Activated effector memory CD4-positive, alpha-beta T cell treated with Interleukin-2 at 50 U/mL for 16 hours (primary cell): ENCODE data around the gene TPM2.
A peak's percentile ranks its signal among the peaks of the same experiment; 100 is the strongest.
"Not testable (repeated sequence)": the region's sequence is repeated elsewhere in the genome, so short reads cannot be mapped to it uniquely, and the experiment has no call there.

Experiments
- DNase-seq: peaks from one replicate; pipeline ENCODE4 v3.0.0-alpha.2; 2020

Gene TPM2

DNA sequence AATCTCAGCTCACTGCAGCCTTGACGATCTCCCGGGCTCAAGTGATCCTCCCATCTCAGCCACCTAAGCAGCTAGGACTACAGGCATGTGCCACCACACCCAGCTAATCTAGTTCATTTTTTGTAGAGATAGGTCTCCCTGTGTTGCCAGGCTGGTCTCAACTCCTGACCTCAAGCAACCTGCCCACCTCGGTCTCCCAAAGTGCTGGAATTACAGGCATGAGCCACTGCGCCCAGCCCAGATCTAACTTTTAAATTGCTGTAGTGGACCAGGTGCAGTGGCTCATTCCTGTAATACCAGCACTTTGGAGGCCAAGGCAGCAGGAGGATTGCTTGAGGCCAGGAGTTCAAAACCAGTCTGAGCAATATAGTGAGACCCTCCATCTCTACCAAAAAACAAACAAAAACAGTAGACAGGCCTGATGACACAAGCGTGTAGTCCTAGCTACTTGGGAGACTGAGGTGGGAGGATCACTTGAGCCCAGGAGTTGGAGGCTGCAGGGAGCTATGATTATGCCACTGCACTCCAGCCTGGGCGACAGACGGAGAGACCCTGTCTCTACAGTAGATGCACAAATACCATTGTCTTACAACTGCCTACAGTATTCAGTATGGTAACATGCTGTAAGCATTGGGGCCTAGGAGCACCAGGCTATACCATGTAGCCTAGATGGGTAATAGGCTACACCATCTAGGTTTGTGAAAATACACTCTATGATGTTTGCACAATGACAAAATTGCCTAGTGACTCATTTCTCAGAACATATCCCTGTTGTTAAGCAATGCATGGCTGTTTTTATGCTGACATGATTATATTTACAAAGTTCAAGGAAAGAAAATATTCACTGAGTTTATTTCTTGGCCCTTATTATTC, 37.5 kb downstream of the TPM2 start:
- no peak for DNase-seq

DNA sequence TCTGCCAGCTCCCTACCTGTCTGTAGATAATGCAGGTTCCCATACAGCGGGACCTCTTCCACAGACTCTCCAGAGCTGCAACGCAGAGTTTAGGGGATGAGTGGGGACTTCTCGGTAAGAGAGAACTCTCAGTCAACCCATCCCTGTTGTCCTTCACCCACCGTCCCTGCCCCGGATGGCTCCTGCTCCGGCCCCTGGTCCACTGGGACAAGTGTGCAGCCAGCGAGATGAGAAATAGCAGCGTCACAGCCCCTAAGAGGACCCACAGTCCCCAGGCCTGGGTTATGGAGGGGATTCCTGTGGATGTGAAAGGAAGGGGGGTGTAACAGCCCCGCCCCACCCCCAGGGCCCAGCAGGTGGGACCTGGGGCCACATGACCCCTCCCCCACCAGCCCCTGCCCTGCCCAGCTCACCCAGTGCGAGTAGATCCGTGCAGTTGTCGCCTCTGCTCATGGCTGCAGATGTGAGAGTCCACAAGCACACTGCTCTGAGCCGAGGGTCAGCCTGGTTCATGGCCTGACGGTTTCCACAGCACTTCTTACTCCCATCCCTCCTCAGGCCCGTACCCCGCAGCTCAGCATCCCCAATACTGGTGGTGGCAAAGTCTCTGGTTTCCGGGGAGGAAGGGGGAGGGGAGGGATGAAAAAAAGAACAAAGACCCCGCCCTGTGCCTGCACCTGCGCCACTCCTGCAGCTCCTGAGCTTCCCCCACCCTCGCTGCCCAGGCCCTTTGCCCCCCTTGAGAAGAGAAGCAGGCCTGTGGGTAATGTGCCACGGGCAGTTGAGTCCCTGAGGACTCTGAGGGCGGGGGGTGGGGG, 39.2 kb downstream of the TPM2 start, which contains the start of gene SIT1:
Gene SIT1, minus strand, starts transcription at position 591 of the 818 bp plus-strand sequence. Its CDS starts 78 bp downstream, at position 513.
- DNase-seq = peak; percentile 35

DNA sequence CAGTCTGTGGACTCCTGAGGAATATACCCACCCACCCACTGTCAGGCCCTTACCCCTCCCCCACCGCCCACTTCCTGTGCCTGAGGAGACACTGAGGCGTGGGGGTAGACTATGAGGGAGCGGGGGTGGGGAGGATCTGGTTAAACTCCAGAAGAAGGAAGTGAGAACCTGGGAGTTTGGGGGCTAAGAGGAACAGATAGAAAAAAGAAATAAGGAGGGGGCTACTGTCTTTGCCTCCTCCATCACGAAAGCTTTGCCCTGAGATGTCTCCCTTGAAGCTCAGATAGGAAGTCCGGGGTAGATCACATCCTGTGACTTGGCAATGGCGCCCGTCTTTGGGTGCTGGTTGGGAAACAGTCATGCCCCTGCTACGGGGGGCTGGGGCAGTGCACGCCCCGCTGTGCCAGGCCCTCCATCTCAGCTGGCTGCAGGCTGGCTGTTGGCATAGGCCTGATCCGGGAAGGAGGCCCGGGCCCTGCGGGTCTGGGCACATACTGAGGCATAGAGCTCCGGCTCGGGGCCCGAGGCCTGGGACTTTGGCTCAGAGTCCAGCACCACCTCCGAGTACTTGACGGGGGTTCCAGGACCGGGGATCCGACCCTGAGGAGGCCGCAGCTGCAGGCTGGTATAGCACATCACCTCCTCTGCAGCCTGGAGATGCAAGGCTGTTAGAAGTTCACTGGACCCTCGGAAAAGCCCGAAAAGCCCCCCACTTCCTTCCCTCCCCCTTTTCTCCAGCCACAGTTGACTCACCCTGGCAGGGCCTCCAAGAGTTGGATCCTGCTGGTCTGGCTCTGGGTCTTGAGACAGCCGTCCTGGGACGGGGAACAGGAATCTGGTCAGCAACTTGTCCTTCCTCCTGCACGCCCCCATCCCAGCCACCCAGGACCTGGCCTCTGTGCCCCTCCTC, 40.0 kb downstream of the TPM2 start:
- DNase-seq = peak; percentile 26

DNA sequence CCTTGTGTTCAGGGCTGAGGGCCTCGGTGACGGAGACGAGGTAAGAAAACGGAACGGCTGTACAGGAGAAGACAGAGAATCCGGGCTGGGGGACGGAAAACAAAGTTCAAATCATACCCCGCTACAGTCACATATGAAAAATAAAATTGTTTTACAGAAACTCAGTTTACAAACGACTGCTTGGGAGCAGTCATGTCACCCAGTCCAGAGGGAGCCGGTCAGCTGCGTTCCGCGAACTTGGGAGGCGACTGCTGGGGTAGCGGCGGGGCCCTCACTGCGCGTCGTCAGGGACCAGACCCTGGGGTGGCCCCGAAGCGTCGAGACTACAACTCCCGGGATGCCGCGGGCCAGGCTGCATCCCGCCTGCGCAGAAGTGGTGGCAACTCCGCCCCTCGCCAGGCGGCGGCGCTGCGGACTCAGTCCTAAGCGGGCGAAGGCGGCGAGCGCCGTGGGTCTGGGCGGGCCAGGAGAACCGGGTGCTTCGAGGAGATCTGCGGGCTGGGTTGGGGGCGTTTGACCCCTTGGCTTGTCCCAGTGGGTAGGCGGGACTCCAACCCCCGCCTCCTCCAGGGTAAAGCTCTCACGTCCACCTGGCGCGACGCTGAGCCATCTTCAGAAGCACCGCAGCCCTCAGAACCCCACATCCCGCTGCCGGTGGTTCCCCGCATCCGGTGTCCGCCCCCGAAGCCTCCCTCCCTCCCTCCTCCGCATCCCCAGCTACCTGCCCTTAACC, 43.0 kb downstream of the TPM2 start:
- peak; percentile 88 for DNase-seq

DNA sequence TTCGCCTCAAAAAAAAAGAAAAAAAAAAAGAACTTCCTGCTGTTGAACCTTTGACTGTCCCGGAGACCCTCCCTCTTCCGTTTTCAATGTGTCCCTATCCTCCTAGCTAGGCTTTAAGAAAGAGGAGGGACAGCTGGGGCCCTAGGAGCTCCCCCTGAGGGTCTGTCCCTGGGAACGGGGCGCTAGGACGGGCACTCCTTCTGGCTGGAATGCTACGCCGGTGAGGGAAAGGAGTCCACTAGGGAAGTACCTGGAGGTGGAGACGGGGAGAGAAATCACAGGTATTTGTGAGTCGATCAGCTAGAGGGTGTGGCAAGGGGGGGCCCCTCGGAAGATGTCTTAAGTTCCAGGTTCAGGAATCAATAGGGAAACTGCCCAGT, 43.6 kb downstream of the TPM2 start:
- DNase-seq = no peak

DNA sequence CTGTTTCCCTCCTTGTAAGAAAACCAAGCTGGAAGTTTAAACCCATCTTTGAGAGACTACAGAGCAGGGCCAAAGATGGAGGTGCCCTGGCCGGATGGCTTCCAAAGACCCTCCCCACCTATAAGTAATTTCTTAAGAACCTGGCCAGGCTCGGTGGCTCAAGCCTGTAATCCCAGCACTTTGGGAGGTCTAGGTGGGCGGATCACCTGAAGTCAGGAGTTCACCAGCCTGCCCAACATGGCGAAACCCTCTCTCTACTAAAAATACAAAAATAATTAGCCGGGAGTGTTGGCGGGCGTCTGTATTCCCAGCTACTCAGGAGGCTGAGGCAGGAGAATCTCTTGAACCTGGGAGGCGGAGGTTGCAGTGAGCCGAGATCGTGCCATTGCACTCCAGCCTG, 44.0 kb downstream of the TPM2 start:
- not testable (repeated sequence) for DNase-seq

DNA sequence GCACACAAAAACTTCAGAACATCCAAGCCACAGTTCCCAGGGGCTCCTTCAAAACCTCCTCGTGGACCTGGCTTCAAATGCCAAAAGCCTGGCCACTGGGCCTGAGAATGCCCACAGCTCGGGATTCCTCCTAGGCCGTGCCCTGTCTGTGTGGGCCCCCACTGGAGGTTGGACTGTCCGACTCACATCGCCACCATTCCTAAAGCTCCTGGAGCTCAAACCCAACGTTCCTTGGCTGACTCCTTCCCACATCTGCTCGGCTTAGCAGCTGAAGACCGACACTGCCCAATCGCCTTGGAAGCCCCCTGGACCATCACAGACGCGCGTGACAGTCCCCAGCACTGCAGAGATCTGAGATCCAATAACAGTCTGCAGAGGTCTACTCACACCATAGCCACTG, 46.7 kb downstream of the TPM2 start:
- DNase-seq = no peak

DNA sequence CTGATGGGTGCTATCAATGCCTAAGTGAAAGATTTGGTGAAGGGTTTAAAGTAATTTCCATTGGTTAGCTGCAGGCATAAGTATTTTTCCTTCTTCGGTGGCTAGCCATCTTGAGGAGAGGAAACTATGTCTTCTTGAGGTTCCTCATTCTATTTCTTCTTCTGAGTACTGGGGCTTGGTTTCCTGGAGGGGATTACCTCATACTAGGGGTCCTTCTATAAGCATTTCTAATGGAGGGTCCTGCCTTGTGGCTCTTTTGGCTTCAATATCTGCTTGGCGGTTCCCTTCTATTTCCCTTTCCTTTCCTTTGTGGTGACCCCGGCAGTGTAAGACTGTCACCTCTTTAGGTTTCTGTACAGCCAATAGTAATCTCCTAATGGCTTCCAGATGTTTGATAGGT, 48.2 kb downstream of the TPM2 start:
- not testable (repeated sequence) for DNase-seq

DNA sequence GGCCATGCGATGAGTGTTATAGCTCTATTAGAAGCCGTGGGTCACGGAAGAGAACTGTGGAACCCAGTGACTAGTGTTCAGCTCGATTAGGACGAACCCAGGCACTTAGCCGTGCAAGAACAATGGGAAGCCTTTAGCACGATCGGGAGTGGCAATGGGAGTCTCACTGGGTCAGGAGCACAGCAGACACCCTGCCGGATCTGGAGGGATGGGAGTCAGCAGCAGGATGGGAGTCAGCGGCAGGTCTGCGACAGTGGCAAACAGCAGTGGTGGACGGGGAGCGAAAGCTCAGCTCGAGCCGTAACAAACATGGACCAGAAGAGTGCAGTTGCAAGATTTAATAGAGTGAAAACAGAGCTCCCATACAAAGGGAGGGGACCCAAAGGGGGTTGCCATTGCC, 49.3 kb downstream of the TPM2 start:
- DNase-seq = not testable (repeated sequence)

DNA sequence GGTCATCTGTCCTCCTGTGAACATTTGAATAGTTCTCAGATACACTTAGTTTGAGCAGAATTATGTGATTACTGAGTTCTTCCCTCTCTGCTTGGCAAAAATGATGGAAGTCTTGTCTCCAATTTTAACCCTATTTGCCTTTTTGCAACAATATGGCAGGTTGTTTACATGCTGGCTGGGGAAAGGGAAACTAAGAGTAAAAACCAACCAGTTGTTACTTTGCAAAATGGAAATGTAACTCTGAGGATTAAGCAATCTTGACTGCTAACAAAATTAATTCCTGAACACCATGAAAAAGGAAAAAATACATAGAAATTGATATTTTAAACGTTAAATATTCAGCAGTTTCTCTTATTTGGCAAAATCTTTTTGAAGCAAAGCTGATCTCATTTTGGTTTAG, 50.1 kb downstream of the TPM2 start:
- no peak for DNase-seq

DNA sequence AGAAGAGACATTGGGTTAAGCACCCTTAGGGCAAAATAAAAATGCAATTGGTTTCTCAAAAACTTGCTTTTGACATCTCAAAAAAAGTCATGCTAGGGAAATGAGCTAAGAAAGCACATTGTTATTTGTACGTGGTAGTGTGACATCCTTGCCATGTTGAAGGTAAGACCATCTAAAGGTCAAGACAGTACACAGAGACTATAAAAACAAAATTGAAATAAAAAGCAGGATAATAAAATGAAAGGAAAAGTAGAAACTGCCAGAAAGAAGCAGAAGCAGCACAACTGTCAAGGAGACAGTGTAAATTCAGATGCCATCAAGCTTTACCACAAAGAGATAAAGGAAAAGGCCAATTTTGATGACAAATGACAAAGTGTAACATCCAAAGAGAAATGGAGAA, 50.5 kb downstream of the TPM2 start:
- DNase-seq = not testable (repeated sequence)

DNA sequence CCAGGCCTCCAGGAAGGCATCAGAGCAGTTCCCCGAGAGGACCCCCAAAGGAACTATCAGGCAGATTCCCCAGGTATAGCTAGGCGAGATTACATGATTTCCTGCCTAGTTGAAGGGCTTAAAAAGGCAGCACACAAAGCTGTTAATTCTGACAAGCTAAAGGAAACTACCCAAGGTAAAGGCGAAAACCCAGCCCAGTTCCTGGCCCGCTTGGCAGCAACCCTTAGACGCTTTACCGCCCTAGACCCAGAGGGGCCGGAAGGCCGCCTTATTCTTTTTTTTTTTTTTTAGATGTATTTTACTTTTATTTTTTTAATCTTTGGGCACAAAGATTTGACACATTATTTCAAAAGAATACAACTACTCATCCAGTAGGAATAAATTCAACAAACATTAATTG, 51.0 kb downstream of the TPM2 start:
- not testable (repeated sequence) for DNase-seq

DNA sequence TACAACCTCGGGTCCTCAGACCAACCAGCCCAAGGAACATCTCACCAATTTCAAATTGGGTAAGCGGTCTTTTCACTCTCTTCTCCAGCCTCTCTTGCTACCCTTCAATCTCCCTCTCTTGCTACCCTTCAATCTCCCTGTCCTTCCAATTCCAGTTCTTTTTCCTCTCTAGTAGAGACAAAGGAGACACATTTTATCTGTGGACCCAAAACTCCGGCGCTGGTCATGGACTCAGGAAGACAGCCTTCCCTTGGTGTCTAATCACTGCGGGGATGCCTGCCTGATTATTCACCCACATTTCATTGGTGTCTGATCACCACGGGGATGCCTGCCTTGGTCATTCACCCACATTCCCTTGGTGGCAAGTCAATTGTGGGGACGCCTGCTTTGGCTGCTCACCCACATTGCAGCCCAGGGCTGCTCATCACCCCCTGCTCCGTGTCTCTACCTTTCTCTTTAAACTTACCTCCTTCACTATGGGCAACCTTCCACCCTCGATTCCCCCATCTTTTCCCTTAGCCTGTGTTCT, 52.2 kb downstream of the TPM2 start:
- DNase-seq = not testable (repeated sequence)

DNA sequence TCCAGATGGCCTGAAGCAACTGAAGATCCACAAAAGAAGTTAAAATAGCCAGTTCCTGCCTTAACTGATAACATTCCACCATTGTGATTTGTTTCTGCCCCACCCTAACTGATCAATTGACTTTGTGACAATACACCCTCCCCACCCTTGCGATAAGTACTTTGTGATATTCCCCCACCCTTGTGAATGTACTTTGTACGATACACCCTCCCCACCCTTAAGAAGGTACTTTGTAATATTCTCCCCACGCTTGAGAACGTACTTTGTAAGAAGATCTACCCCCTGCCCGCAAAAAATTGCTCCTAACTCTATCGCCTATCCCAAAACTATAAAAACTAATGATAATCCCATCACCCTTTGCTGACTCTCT, 52.9 kb downstream of the TPM2 start:
- not testable (repeated sequence) for DNase-seq

DNA sequence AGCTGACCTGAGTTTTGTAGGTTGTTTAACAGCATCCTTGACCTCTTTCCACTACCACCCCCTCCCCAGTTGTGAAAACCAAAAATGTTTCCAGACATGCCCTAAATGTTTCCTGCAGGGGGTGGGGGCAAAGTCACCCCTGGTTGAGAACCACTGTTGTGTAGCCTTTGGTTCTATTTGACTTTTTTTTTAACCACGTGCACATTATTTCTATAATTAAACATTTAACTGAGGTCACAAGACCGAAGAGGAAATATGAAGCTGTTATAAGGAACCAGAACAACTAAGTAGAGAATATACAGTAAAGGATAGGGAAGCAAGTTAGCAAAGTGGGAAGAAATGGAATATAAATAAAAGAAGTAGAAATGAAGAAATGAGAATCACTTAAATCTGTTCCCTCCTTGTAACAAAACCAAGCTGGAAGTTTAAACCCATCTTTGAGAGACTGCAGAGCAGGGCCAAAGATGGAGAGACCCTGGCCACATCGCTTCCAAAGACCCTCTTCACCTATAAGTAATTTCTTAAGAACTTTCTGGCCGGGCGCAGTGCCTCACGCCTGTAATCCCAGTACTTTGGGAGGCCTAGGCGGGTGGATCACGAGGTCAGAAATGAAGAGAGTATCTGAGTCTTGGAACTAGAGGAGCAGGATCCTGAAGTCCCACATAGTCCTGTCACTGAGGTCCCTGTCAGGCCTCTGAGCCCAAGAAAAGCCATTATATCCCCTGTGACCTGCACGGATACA, 53.4 kb downstream of the TPM2 start:
- DNase-seq = no peak

DNA sequence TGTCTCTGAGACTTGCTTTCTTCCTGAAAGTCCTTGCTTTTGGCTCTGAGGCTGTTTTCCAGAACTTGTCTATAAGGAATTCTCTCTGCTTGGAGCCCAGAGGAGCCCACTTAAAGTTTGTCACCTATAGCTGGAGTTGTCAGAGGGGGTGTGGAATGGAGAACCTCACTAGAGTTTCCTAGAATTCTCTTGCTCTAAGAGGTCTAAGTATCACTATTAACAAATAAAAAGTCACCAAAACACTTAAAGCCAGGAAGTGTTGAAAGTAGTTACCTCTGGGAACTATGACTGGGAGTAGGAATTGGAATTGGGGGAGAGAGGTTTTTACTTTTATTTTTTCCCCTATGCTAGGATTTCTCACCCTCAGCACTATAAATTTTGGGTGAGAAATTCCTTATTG, 54.0 kb downstream of the TPM2 start:
- no peak for DNase-seq
